Measurements from ENCODE around the gene IL17B.

Gene IL17B

GRCh38 chr5:149367249-149367971 is 11.7 kb downstream of the IL17B start:
- TF ChIP-seq REST (IDR thresholded peaks at IDR 0.05; ENCODE audit: low read depth), result no peak
- no peak for TF ChIP-seq TCF12 (IDR thresholded peaks at IDR 0.05; ENCODE audit: low read depth)
- 0 out of 2 replicates have a peak, but pooled peaks have one; percentile 43 for TF ChIP-seq YY1 (IDR thresholded peaks at IDR 0.05; ENCODE audit: low read depth)
- no peak for TF ChIP-seq EGR1 (IDR thresholded peaks at IDR 0.05)
- no peak for TF ChIP-seq TEAD4 (IDR thresholded peaks at IDR 0.05)
- no peak for TF ChIP-seq CREB1 (IDR thresholded peaks at IDR 0.05; ENCODE audit: low read depth)
- TF ChIP-seq NFIC (IDR thresholded peaks at IDR 0.05), result no peak
- no peak for TF ChIP-seq ZBTB7A (IDR thresholded peaks at IDR 0.05; ENCODE audit: low read depth)
- TF ChIP-seq RAD21 (IDR thresholded peaks at IDR 0.05; ENCODE audit: low read depth), result peak; percentile 79
- TF ChIP-seq, protein P1, sequence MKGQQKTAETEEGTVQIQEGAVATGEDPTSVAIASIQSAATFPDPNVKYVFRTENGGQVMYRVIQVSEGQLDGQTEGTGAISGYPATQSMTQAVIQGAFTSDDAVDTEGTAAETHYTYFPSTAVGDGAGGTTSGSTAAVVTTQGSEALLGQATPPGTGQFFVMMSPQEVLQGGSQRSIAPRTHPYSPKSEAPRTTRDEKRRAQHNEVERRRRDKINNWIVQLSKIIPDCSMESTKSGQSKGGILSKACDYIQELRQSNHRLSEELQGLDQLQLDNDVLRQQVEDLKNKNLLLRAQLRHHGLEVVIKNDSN (IDR thresholded peaks at IDR 0.05), result no peak
- no peak for TF ChIP-seq FOXM1 (IDR thresholded peaks at IDR 0.05; ENCODE audit: borderline replicate concordance, low read depth)
- no peak for TF ChIP-seq TAF1 (IDR thresholded peaks at IDR 0.05; ENCODE audit: low read depth)

GRCh38 chr5:149366169-149366729 is 12.8 kb downstream of the IL17B start:
- TF ChIP-seq TEAD4 (IDR thresholded peaks at IDR 0.05) (no peak), MAX (IDR thresholded peaks at IDR 0.05) (no peak), FOXM1 (IDR thresholded peaks at IDR 0.05; ENCODE audit: borderline replicate concordance, low read depth) (no peak), REST (IDR thresholded peaks at IDR 0.05; ENCODE audit: low read depth) (no peak), CREB1 (IDR thresholded peaks at IDR 0.05; ENCODE audit: low read depth) (no peak), CEBPB (IDR thresholded peaks at IDR 0.05) (no peak), TAF1 (IDR thresholded peaks at IDR 0.05; ENCODE audit: low read depth) (no peak), YY1 (IDR thresholded peaks at IDR 0.05; ENCODE audit: low read depth) (no peak), EP300 (IDR thresholded peaks at IDR 0.05; ENCODE audit: borderline replicate concordance) (no peak), TCF12 (IDR thresholded peaks at IDR 0.05; ENCODE audit: low read depth) (no peak)
- TF ChIP-seq, protein P1 (IDR thresholded peaks at IDR 0.05), result no peak

GRCh38 chr5:149365418-149365817 is 13.7 kb downstream of the IL17B start:
- TF ChIP-seq CEBPB (IDR thresholded peaks at IDR 0.05), result no peak
- no peak for TF ChIP-seq YY1 (IDR thresholded peaks at IDR 0.05; ENCODE audit: low read depth)
- TF ChIP-seq ZBTB7A (IDR thresholded peaks at IDR 0.05; ENCODE audit: low read depth), result no peak
- no peak for TF ChIP-seq EGR1 (IDR thresholded peaks at IDR 0.05)
- no peak for TF ChIP-seq FOXM1 (IDR thresholded peaks at IDR 0.05; ENCODE audit: borderline replicate concordance, low read depth)
- no peak for TF ChIP-seq EP300 (IDR thresholded peaks at IDR 0.05; ENCODE audit: borderline replicate concordance)
- TF ChIP-seq TAF1 (IDR thresholded peaks at IDR 0.05; ENCODE audit: low read depth), result no peak
- TF ChIP-seq TEAD4 (IDR thresholded peaks at IDR 0.05), result no peak
- TF ChIP-seq TCF12 (IDR thresholded peaks at IDR 0.05; ENCODE audit: low read depth), result no peak

DNA sequence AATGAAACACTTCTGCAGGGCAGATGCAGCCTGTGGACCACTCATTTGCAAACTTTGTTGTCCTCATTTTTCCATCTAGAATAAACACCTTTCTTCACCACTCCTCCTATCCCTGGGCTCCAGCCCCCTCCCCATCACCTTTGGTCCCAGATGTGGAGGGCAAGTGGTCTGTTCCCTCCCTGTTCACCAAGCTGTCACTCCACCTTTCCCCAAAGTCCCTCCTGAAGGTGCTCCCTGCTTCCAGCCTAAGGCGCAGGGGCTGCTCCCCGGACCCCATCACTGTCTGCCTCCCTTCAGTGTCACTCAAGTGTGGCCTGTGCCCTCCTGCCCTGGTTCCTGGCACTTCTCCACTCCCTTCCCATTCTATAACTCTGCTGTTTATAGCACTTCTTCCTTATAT is 14.4 kb downstream of the IL17B start:
- TF ChIP-seq MAX (IDR thresholded peaks at IDR 0.05) (no peak), TEAD4 (IDR thresholded peaks at IDR 0.05) (no peak), EP300 (IDR thresholded peaks at IDR 0.05; ENCODE audit: borderline replicate concordance) (no peak), FOXM1 (IDR thresholded peaks at IDR 0.05; ENCODE audit: borderline replicate concordance, low read depth) (no peak), NFIC (IDR thresholded peaks at IDR 0.05) (no peak), EGR1 (IDR thresholded peaks at IDR 0.05) (no peak), CEBPB (IDR thresholded peaks at IDR 0.05) (no peak), TAF1 (IDR thresholded peaks at IDR 0.05; ENCODE audit: low read depth) (no peak), REST (IDR thresholded peaks at IDR 0.05; ENCODE audit: low read depth) (no peak), ZBTB7A (IDR thresholded peaks at IDR 0.05; ENCODE audit: low read depth) (no peak), RAD21 (IDR thresholded peaks at IDR 0.05; ENCODE audit: low read depth) (no peak)
- TF ChIP-seq, protein P1 (IDR thresholded peaks at IDR 0.05), result no peak

All from Ishikawa (cell line).